Aorta (tissue), 5 donors: ENCODE data around the gene ULK3. TPM values are rescaled to one million over a fixed set of nuclear protein-coding genes. Genes with fewer than 3 reads are reported as not detected.
A peak's percentile ranks its signal among the peaks of the same experiment; 100 is the strongest.

Experiments
- ATAC-seq: fragments of 200-7000 bp; cut with Tn5 transposase; one replicate; pipeline ENCODE4 v1.9.1; 2022; ENCODE audit warnings: moderate library complexity; ENCODE audit not compliant: low FRiP score
- DNase-seq, 2 donors: peaks; one replicate each; pipeline ENCODE4 v3.0.0-alpha.2; 2020
- H3K27ac ChIP-seq, 2 donors: one replicate each; pipeline ENCODE4 v1.5.1; 2013; ENCODE audit warnings: low read length in 2 of 2, mild to moderate bottlenecking in 2 of 2, moderate library complexity in 2 of 2, control low read depth in 1 of 2, inconsistent platforms in 1 of 2, low read depth in 1 of 2
- H3K27me3 ChIP-seq, 2 donors: one replicate each; pipeline ENCODE4 v1.6.1; 2013; ENCODE audit warnings: control low read depth in 1 of 2, low read length in 1 of 2, mild to moderate bottlenecking in 1 of 2, moderate library complexity in 1 of 2; ENCODE audit not compliant: insufficient read depth in 2 of 2, control insufficient read depth in 1 of 2
- H3K36me3 ChIP-seq, 2 donors: one replicate each; pipeline ENCODE4 v1.6.1; 2013; ENCODE audit warnings: control low read depth in 1 of 2, low read length in 1 of 2, mild to moderate bottlenecking in 1 of 2; ENCODE audit not compliant: insufficient read depth in 2 of 2, control insufficient read depth in 1 of 2
- H3K4me1 ChIP-seq, 2 donors: one replicate each; pipeline ENCODE4 v1.6.1; 2013; ENCODE audit warnings: low read length in 2 of 2, control low read depth in 1 of 2, mild to moderate bottlenecking in 1 of 2, moderate library complexity in 1 of 2; ENCODE audit not compliant: insufficient read depth in 2 of 2, control insufficient read depth in 1 of 2
- H3K4me3 ChIP-seq, 2 donors: one replicate each; pipeline ENCODE4 v1.5.1; 2013; ENCODE audit warnings: low read length in 2 of 2, control low read depth in 1 of 2, mild to moderate bottlenecking in 1 of 2
- H3K9me3 ChIP-seq: one replicate; pipeline ENCODE4 v1.6.1; 2013; ENCODE audit warnings: mild to moderate bottlenecking, low read length; ENCODE audit not compliant: control insufficient read depth
- WGBS, 2 donors: extraction: QIAGEN DNeasy Blood & Tissue Kit; methylation state at CpG; one replicate each; pipeline ENCODE4 v1.1.7; 2013; 5-methylcytosine and 5-hydroxymethylcytosine counted together
- intact Hi-C, 2 donors: fragments of 100-400 bp; cut with DNase I; formaldehyde crosslinking; loops; one replicate each; pipeline versions ENCODE4 v1.14.2 to v1.15.0; 2022
- long read RNA-seq, 2 donors: library from polyadenylated mRNA; unstranded; transcript quantifications; one replicate each; pipeline ENCODE4 v2.0.0, GENCODE V29; 2020 to 2021
- polyA plus RNA-seq, 2 donors: library from polyadenylated mRNA; stranded (reverse); fragments of 200-250 nt; gene quantifications; one replicate each; pipeline ENCODE4 v1.2.3, GENCODE V29; 2013
- total RNA-seq, 2 donors: library from RNA; stranded (reverse); fragmentation: NEBNext Ultra II Directional; extraction: Animal tissue kit (Norgen Biotek cat#: 25700); gene quantifications; one replicate each; pipeline ENCODE4 v1.2.1, GENCODE V29; 2021
- donor health status: healthy with polysubstance abuse.
- donor health status: Bipolar disorder and iron deficiency.
- donor health status: DM: no; HTN: no; CAD: no.
- donor health status: DM: no; HTN: no; CAD: no.
- donor health status: DM: yes; HTN: yes; CAD: no.

ULK3 gene
- total RNA-seq (10 to 100 TPM; 19.3 to 31.6 TPM), polyA plus RNA-seq (10 to 100 TPM; 17.7 to 43.6 TPM)
- long read RNA-seq, donor 1, transcript ULK3-202 (15 exons, 2,738 nt): minor isoform, 17 of 121 reads
- long read RNA-seq, donor 1, transcript ULK3-220 (16 exons, 2,611 nt): major isoform, 23 of 121 reads
- long read RNA-seq, donor 1, partial matches to known transcripts: 46 of 121 reads
- long read RNA-seq, donor 1, other reads (novel, unspliced or antisense): 34 of 121 reads
- long read RNA-seq, donor 2, transcript ULK3-222 (15 exons, 2,951 nt): major isoform, 7 of 35 reads
- long read RNA-seq, donor 2, partial matches to known transcripts: 5 of 35 reads
- long read RNA-seq, donor 2, other reads (novel, unspliced or antisense): 22 of 35 reads

- no peaks in the 10 kb centered on the region for H3K9me3 ChIP-seq
- H3K27ac ChIP-seq: peak within 1 kb of the TSS in 1 of 2 donors; percentile 61
- intact Hi-C loops: loop anchor here (5.0 to 10.0 kb wide), 3 partner anchors 52 to 94 kb away; partner anchors contain the start of genes COX5A (in 1 of the 2) and MPI (in 1 of the 2)
- peak within 1 kb of the TSS; percentile 37 to 44 for H3K4me3 ChIP-seq
- WGBS, 2 donors: 0% methylated on average over 69 to 84 of the region's 84 CpGs
- no peaks in the 10 kb centered on the region for H3K4me1 ChIP-seq
- DNase-seq (peak; percentile 94 to 97), ATAC-seq (peak; percentile 96)
- H3K27me3 ChIP-seq: no peaks in the 10 kb centered on the region
- peaks cover 0 to 4% of the 10 kb centered on the region in 2 donors for H3K36me3 ChIP-seq
These were observed at the start of gene ULK3 for GRCh38 chr15:74842581-74843444. Gene ULK3 (minus strand): TSS chr15:74843156. CDS start chr15:74843105, 51 bp downstream.

- intact Hi-C loops: loop anchor here in 1 of 2 donors (10.0 kb wide), 1 partner anchor 48 kb away; the partner anchor contains the start of gene ULK3
These were observed 49.4 kb upstream of the ULK3 start for GRCh38 chr15:74892313-74892712.

GRCh38 chr15:74891469-74891868, 48.5 kb upstream of the ULK3 start:
- no peak overlapping the region for H3K27ac ChIP-seq
- DNase-seq: no peak
- no peak for ATAC-seq
- no peaks in the 10 kb centered on the region for H3K9me3 ChIP-seq
- WGBS, 2 donors: 89 to 92% methylated on average over 3 of the region's 3 CpGs
- intact Hi-C loops: loop anchor here in 1 of 2 donors (10.0 kb wide), 1 partner anchor 47 kb away; the partner anchor contains the start of gene ULK3
- H3K27me3 ChIP-seq: no peaks in the 10 kb centered on the region
- H3K4me3 ChIP-seq: no peak overlapping the region
- H3K36me3 ChIP-seq: no peaks in the 10 kb centered on the region
- H3K4me1 ChIP-seq: no peaks in the 10 kb centered on the region

More at GRCh38 chr15:74892313-74892712, 49.4 kb upstream of the ULK3 start:
- no peak for DNase-seq
- H3K27me3 ChIP-seq: no peaks in the 10 kb centered on the region
- H3K36me3 ChIP-seq: no peaks in the 10 kb centered on the region
- no peak overlapping the region for H3K4me3 ChIP-seq
- ATAC-seq: no peak
- 84 to 93% methylated on average over 3 of the region's 3 CpGs for WGBS, 2 donors
- no peak overlapping the region for H3K27ac ChIP-seq
- no peaks in the 10 kb centered on the region for H3K9me3 ChIP-seq
- no peaks in the 10 kb centered on the region for H3K4me1 ChIP-seq

- H3K27ac ChIP-seq: peak overlapping the region in 1 of 2 donors; percentile 2
- intact Hi-C loops: loop anchor here in 1 of 2 donors (10.0 kb wide), 1 partner anchor 46 kb away; the partner anchor contains the start of gene ULK3
- WGBS, 2 donors: 0 to 2% methylated on average over 1 of the region's 1 CpG
These were observed 47.7 kb upstream of the ULK3 start for GRCh38 chr15:74890665-74890960.

GRCh38 chr15:74889883-74890664, 47.1 kb upstream of the ULK3 start, which contains the start of gene MPI:
Gene MPI (plus strand): TSS chr15:74890042. CDS start chr15:74890074, 32 bp downstream.
- ATAC-seq: peak; percentile 95
- Histone ChIP-seq H3K9me3 (no peaks in the 10 kb centered on the region), H3K4me3 (peak within 1 kb of the TSS; percentile 9 to 51), H3K27ac (peak within 1 kb of the TSS in 1 of 2 donors; percentile 8), H3K36me3 (no peaks in the 10 kb centered on the region), H3K27me3 (no peaks in the 10 kb centered on the region), H3K4me1 (no peaks in the 10 kb centered on the region)
- DNase-seq: peak; percentile 92 to 95
- intact Hi-C loops: loop anchor here in 1 of 2 donors (10.0 kb wide), 1 partner anchor 45 kb away; the partner anchor contains the start of gene ULK3
- WGBS, 2 donors: 1% methylated on average over 47 of the region's 47 CpGs

More at GRCh38 chr15:74890665-74890960, 47.7 kb upstream of the ULK3 start:
- Histone ChIP-seq H3K27me3 (no peaks in the 10 kb centered on the region), H3K9me3 (no peaks in the 10 kb centered on the region), H3K4me1 (no peaks in the 10 kb centered on the region), H3K36me3 (no peaks in the 10 kb centered on the region), H3K4me3 (peak overlapping the region; percentile 9 to 51)
- ATAC-seq (no peak), DNase-seq (no peak)

GRCh38 chr15:74889390-74889882, 46.5 kb upstream of the ULK3 start:
- WGBS, 2 donors: 7 to 8% methylated on average over 8 of the region's 8 CpGs
- ATAC-seq (peak; percentile 65), DNase-seq (peak; percentile 74 to 82)
- intact Hi-C loops: no loop called here
- no peaks in the 10 kb centered on the region for H3K9me3 ChIP-seq
- no peaks in the 10 kb centered on the region for H3K4me1 ChIP-seq
- no peaks in the 10 kb centered on the region for H3K36me3 ChIP-seq
- H3K4me3 ChIP-seq: peak overlapping the region; percentile 2 to 51
- H3K27me3 ChIP-seq: no peaks in the 10 kb centered on the region
- no peak overlapping the region for H3K27ac ChIP-seq

- Histone ChIP-seq H3K27ac (peak overlapping the region in 1 of 2 donors; percentile 8), H3K27me3 (no peaks in the 10 kb centered on the region), H3K4me1 (no peaks in the 10 kb centered on the region), H3K9me3 (no peaks in the 10 kb centered on the region), H3K36me3 (no peaks in the 10 kb centered on the region), H3K4me3 (no peak overlapping the region)
- no peak for ATAC-seq
- WGBS, 2 donors: 95 to 97% methylated on average over 4 of the region's 4 CpGs
- intact Hi-C loops: no loop called here
- DNase-seq: no peak
These were observed 45.8 kb upstream of the ULK3 start for GRCh38 chr15:74888716-74889115.
